ENCODE measurements around the gene CTTNBP2NL.

Gene CTTNBP2NL
- 0.10 to 1.6 (median 1.2) reads per million in 4 experiments for total RNA-seq

- DNase-seq, result peak; percentile 75
These were observed at the start of gene CTTNBP2NL for GRCh38 chr1:112395821-112396652. Gene CTTNBP2NL, plus strand, starts transcription at chr1:112396214. Its CDS starts 19,952 bp downstream, at chr1:112416166.

GRCh38 chr1:112346801-112347350 is 49.1 kb upstream of the CTTNBP2NL start:
- DNase-seq, result no peak

- no peak for DNase-seq
These were observed 39.2 kb upstream of the CTTNBP2NL start for GRCh38 chr1:112356765-112357164.

GRCh38 chr1:112357467-112357866 is 38.5 kb upstream of the CTTNBP2NL start:
- no peak for DNase-seq

GRCh38 chr1:112358061-112358770 is 37.8 kb upstream of the CTTNBP2NL start:
- DNase-seq, result no peak

GRCh38 chr1:112358798-112359408 is 37.1 kb upstream of the CTTNBP2NL start:
- DNase-seq, result no peak

GRCh38 chr1:112359961-112360767 is 35.9 kb upstream of the CTTNBP2NL start:
- DNase-seq, result no peak

GRCh38 chr1:112363636-112364035 is 32.4 kb upstream of the CTTNBP2NL start:
- DNase-seq, result no peak

GRCh38 chr1:112368198-112368597 is 27.8 kb upstream of the CTTNBP2NL start:
- DNase-seq, result no peak

- peak; percentile 69 for DNase-seq
These were observed 26.4 kb upstream of the CTTNBP2NL start for GRCh38 chr1:112369392-112370285.

GRCh38 chr1:112370996-112371395 is 25.0 kb upstream of the CTTNBP2NL start:
- DNase-seq, result no peak

- no peak for DNase-seq
These were observed 24.2 kb upstream of the CTTNBP2NL start for GRCh38 chr1:112371775-112372174.

- no peak for DNase-seq
These were observed 22.2 kb upstream of the CTTNBP2NL start for GRCh38 chr1:112373806-112374205.

GRCh38 chr1:112375701-112376100 is 20.3 kb upstream of the CTTNBP2NL start:
- no peak for DNase-seq

GRCh38 chr1:112380356-112380755 is 15.7 kb upstream of the CTTNBP2NL start:
- no peak for DNase-seq

GRCh38 chr1:112381324-112382076 is 14.5 kb upstream of the CTTNBP2NL start:
- DNase-seq, result no peak

GRCh38 chr1:112383759-112384370 is 12.1 kb upstream of the CTTNBP2NL start:
- no peak for DNase-seq

- DNase-seq, result no peak
These were observed 9.8 kb upstream of the CTTNBP2NL start for GRCh38 chr1:112386024-112386723.

GRCh38 chr1:112386731-112387346 is 9.2 kb upstream of the CTTNBP2NL start:
- DNase-seq, result no peak

Measured in effector CD8-positive, alpha-beta T cell (primary cell).